ENCODE measurements around the gene UMODL1. TPM values are rescaled to one million over a fixed set of nuclear protein-coding genes. Genes with fewer than 3 reads are reported as not detected.

Gene UMODL1
- total RNA-seq, 1 donor from 2014 or later, result not detected

- Mint-ChIP-seq H3K4me1 (ENCODE audit: unreplicated experiment) (peaks cover 8% of the 10 kb centered on the region), H3K4me3 (ENCODE audit: unreplicated experiment) (no peak overlapping the region), H3K9me3 (ENCODE audit: unreplicated experiment) (no peaks in the 10 kb centered on the region), H3K27me3 (ENCODE audit: unreplicated experiment) (peaks cover 1% of the 10 kb centered on the region), H3K27ac (ENCODE audit: unreplicated experiment) (no peak overlapping the region), H3K36me3 (ENCODE audit: low read depth, unreplicated experiment) (no peaks in the 10 kb centered on the region)
- TF ChIP-seq CTCF (IDR thresholded peaks at IDR 0.05; ENCODE audit: unreplicated experiment), result no peak
- DNase-seq (ENCODE audit: low spot score), result no peak
Measured at GRCh38 chr21:42129300-42130266, 58.5 kb downstream of the UMODL1 start.

- H3K4me3 Mint-ChIP-seq (ENCODE audit: unreplicated experiment), result no peak overlapping the region
- no peak for DNase-seq (ENCODE audit: low spot score)
- H3K36me3 Mint-ChIP-seq (ENCODE audit: low read depth, unreplicated experiment), result no peaks in the 10 kb centered on the region
- peaks cover 1% of the 10 kb centered on the region for H3K27me3 Mint-ChIP-seq (ENCODE audit: unreplicated experiment)
- H3K27ac Mint-ChIP-seq (ENCODE audit: unreplicated experiment), result no peak overlapping the region
- peaks cover 8% of the 10 kb centered on the region for H3K4me1 Mint-ChIP-seq (ENCODE audit: unreplicated experiment)
- no peak for TF ChIP-seq CTCF (IDR thresholded peaks at IDR 0.05; ENCODE audit: unreplicated experiment)
- H3K9me3 Mint-ChIP-seq (ENCODE audit: unreplicated experiment), result no peaks in the 10 kb centered on the region
Measured at GRCh38 chr21:42130441-42130840, 59.3 kb downstream of the UMODL1 start.

- H3K4me1 Mint-ChIP-seq (ENCODE audit: unreplicated experiment), result peaks cover 8% of the 10 kb centered on the region
- H3K9me3 Mint-ChIP-seq (ENCODE audit: unreplicated experiment), result no peaks in the 10 kb centered on the region
- no peaks in the 10 kb centered on the region for H3K36me3 Mint-ChIP-seq (ENCODE audit: low read depth, unreplicated experiment)
- DNase-seq (ENCODE audit: low spot score), result no peak
- H3K27me3 Mint-ChIP-seq (ENCODE audit: unreplicated experiment), result peaks cover 3% of the 10 kb centered on the region
- TF ChIP-seq CTCF (IDR thresholded peaks at IDR 0.05; ENCODE audit: unreplicated experiment), result no peak
- H3K27ac Mint-ChIP-seq (ENCODE audit: unreplicated experiment), result no peak overlapping the region
- H3K4me3 Mint-ChIP-seq (ENCODE audit: unreplicated experiment), result no peak overlapping the region
Measured at GRCh38 chr21:42132183-42132582, 61.1 kb downstream of the UMODL1 start.

GRCh38 chr21:42133131-42133530 is 62.0 kb downstream of the UMODL1 start:
- H3K36me3 Mint-ChIP-seq (ENCODE audit: low read depth, unreplicated experiment), result no peaks in the 10 kb centered on the region
- peaks cover 5% of the 10 kb centered on the region for H3K27me3 Mint-ChIP-seq (ENCODE audit: unreplicated experiment)
- H3K9me3 Mint-ChIP-seq (ENCODE audit: unreplicated experiment), result no peaks in the 10 kb centered on the region
- DNase-seq (ENCODE audit: low spot score), result no peak
- peaks cover 8% of the 10 kb centered on the region for H3K4me1 Mint-ChIP-seq (ENCODE audit: unreplicated experiment)
- TF ChIP-seq CTCF (IDR thresholded peaks at IDR 0.05; ENCODE audit: unreplicated experiment), result no peak
- H3K27ac Mint-ChIP-seq (ENCODE audit: unreplicated experiment), result no peak overlapping the region
- no peak overlapping the region for H3K4me3 Mint-ChIP-seq (ENCODE audit: unreplicated experiment)

GRCh38 chr21:42135386-42136052 is 64.4 kb downstream of the UMODL1 start:
- TF ChIP-seq CTCF (IDR thresholded peaks at IDR 0.05; ENCODE audit: unreplicated experiment), result no peak

More at GRCh38 chr21:42135386-42136052, 64.4 kb downstream of the UMODL1 start:
- H3K4me1 Mint-ChIP-seq (ENCODE audit: unreplicated experiment), result no peaks in the 10 kb centered on the region
- DNase-seq (ENCODE audit: low spot score), result no peak
- no peak overlapping the region for H3K27ac Mint-ChIP-seq (ENCODE audit: unreplicated experiment)
- no peaks in the 10 kb centered on the region for H3K9me3 Mint-ChIP-seq (ENCODE audit: unreplicated experiment)
- H3K27me3 Mint-ChIP-seq (ENCODE audit: unreplicated experiment), result peaks cover 5% of the 10 kb centered on the region
- H3K36me3 Mint-ChIP-seq (ENCODE audit: low read depth, unreplicated experiment), result no peaks in the 10 kb centered on the region
- H3K4me3 Mint-ChIP-seq (ENCODE audit: unreplicated experiment), result no peak overlapping the region

Data from endothelial cell (in vitro differentiated cells).